ENCODE measurements around the gene MC2R. TPM values are rescaled to one million over a fixed set of nuclear protein-coding genes. Genes with fewer than 3 reads are reported as not detected.

Gene MC2R
- not detected for total RNA-seq

- ATAC-seq (ENCODE audit: low read depth) (no peak), DNase-seq (no peak)
- Mint-ChIP-seq H3K36me3 (no peaks in the 10 kb centered on the region), H3K4me1 (no peaks in the 10 kb centered on the region), H3K9me3 (no peaks in the 10 kb centered on the region), H3K27me3 (peaks cover 3% of the 10 kb centered on the region), H3K4me3 (no peak within 1 kb of the TSS), H3K27ac (no peak within 1 kb of the TSS)
- POLR2A ChIA-PET = no interaction called here
Measured at GRCh38 chr18:13915391-13915790, at the start of gene MC2R. TSS of gene MC2R (minus strand) at chr18:13915536. CDS start at chr18:13885518, 30,018 bp downstream.

- no peaks in the 10 kb centered on the region for H3K36me3 Mint-ChIP-seq
- POLR2A ChIA-PET = no interaction called here
- DNase-seq = no peak
- no peak overlapping the region for H3K4me3 Mint-ChIP-seq
- no peak overlapping the region for H3K27ac Mint-ChIP-seq
- H3K27me3 Mint-ChIP-seq = peaks cover 5% of the 10 kb centered on the region
- H3K4me1 Mint-ChIP-seq = no peaks in the 10 kb centered on the region
- H3K9me3 Mint-ChIP-seq = no peaks in the 10 kb centered on the region
- no peak for ATAC-seq (ENCODE audit: low read depth)
Measured at GRCh38 chr18:13945811-13946210, 30.5 kb upstream of the MC2R start.

- no peaks in the 10 kb centered on the region for H3K27me3 Mint-ChIP-seq
- ATAC-seq (ENCODE audit: low read depth) (no peak), DNase-seq (no peak)
- no peaks in the 10 kb centered on the region for H3K4me1 Mint-ChIP-seq
- H3K27ac Mint-ChIP-seq = no peak overlapping the region
- H3K9me3 Mint-ChIP-seq = no peaks in the 10 kb centered on the region
- POLR2A ChIA-PET = no interaction called here
- no peak overlapping the region for H3K4me3 Mint-ChIP-seq
- H3K36me3 Mint-ChIP-seq = no peaks in the 10 kb centered on the region
Measured at GRCh38 chr18:13943338-13943737, 28.0 kb upstream of the MC2R start.

GRCh38 chr18:13940326-13940725, 25.0 kb upstream of the MC2R start:
- no peaks in the 10 kb centered on the region for H3K4me1 Mint-ChIP-seq
- no peaks in the 10 kb centered on the region for H3K36me3 Mint-ChIP-seq
- no peak for ATAC-seq (ENCODE audit: low read depth)
- POLR2A ChIA-PET = no interaction called here
- no peak for DNase-seq
- H3K9me3 Mint-ChIP-seq = no peaks in the 10 kb centered on the region
- H3K27me3 Mint-ChIP-seq = no peaks in the 10 kb centered on the region
- H3K27ac Mint-ChIP-seq = no peak overlapping the region
- no peak overlapping the region for H3K4me3 Mint-ChIP-seq

- no peak for DNase-seq
- H3K4me1 Mint-ChIP-seq = no peaks in the 10 kb centered on the region
- no peaks in the 10 kb centered on the region for H3K9me3 Mint-ChIP-seq
- H3K27me3 Mint-ChIP-seq = no peaks in the 10 kb centered on the region
- no peak overlapping the region for H3K27ac Mint-ChIP-seq
- H3K4me3 Mint-ChIP-seq = no peak overlapping the region
- ATAC-seq (ENCODE audit: low read depth) = no peak
- POLR2A ChIA-PET = no interaction called here
- no peaks in the 10 kb centered on the region for H3K36me3 Mint-ChIP-seq
Measured at GRCh38 chr18:13934676-13935075, 19.3 kb upstream of the MC2R start.

GRCh38 chr18:13934058-13934457, 18.7 kb upstream of the MC2R start:
- ATAC-seq (ENCODE audit: low read depth) (no peak), DNase-seq (no peak)
- H3K27me3 Mint-ChIP-seq = no peaks in the 10 kb centered on the region
- no peaks in the 10 kb centered on the region for H3K4me1 Mint-ChIP-seq
- no peak overlapping the region for H3K4me3 Mint-ChIP-seq
- peak overlapping the region; percentile 28 for H3K27ac Mint-ChIP-seq
- H3K9me3 Mint-ChIP-seq = no peaks in the 10 kb centered on the region
- H3K36me3 Mint-ChIP-seq = no peaks in the 10 kb centered on the region
- POLR2A ChIA-PET = no interaction called here

- no peak overlapping the region for H3K4me3 Mint-ChIP-seq
- POLR2A ChIA-PET = no interaction called here
- H3K27me3 Mint-ChIP-seq = no peaks in the 10 kb centered on the region
- H3K27ac Mint-ChIP-seq = no peak overlapping the region
- peaks cover 2% of the 10 kb centered on the region for H3K9me3 Mint-ChIP-seq
- no peaks in the 10 kb centered on the region for H3K36me3 Mint-ChIP-seq
- no peaks in the 10 kb centered on the region for H3K4me1 Mint-ChIP-seq
- DNase-seq (no peak), ATAC-seq (ENCODE audit: low read depth) (no peak)
Measured at GRCh38 chr18:13932285-13933025, 17.1 kb upstream of the MC2R start.

- H3K4me1 Mint-ChIP-seq = no peaks in the 10 kb centered on the region
- DNase-seq (no peak), ATAC-seq (ENCODE audit: low read depth) (no peak)
- peaks cover 2% of the 10 kb centered on the region for H3K9me3 Mint-ChIP-seq
- H3K27ac Mint-ChIP-seq = no peak overlapping the region
- POLR2A ChIA-PET = no interaction called here
- H3K4me3 Mint-ChIP-seq = no peak overlapping the region
- no peaks in the 10 kb centered on the region for H3K36me3 Mint-ChIP-seq
- H3K27me3 Mint-ChIP-seq = no peaks in the 10 kb centered on the region
Measured at GRCh38 chr18:13930964-13931363, 15.6 kb upstream of the MC2R start.

- Mint-ChIP-seq H3K36me3 (no peaks in the 10 kb centered on the region), H3K27me3 (no peaks in the 10 kb centered on the region), H3K9me3 (peaks cover 1% of the 10 kb centered on the region), H3K4me1 (no peaks in the 10 kb centered on the region), H3K27ac (no peak overlapping the region), H3K4me3 (no peak overlapping the region)
- POLR2A ChIA-PET = no interaction called here
- DNase-seq (no peak), ATAC-seq (ENCODE audit: low read depth) (no peak)
Measured at GRCh38 chr18:13923221-13923620, 7.9 kb upstream of the MC2R start.

- no peak overlapping the region for H3K27ac Mint-ChIP-seq
- no peak overlapping the region for H3K4me3 Mint-ChIP-seq
- ATAC-seq (ENCODE audit: low read depth) (no peak), DNase-seq (no peak)
- no peaks in the 10 kb centered on the region for H3K4me1 Mint-ChIP-seq
- no peaks in the 10 kb centered on the region for H3K36me3 Mint-ChIP-seq
- POLR2A ChIA-PET = no interaction called here
- H3K27me3 Mint-ChIP-seq = peaks cover 3% of the 10 kb centered on the region
- H3K9me3 Mint-ChIP-seq = no peaks in the 10 kb centered on the region
Measured at GRCh38 chr18:13918898-13919297, 3.6 kb upstream of the MC2R start.

GRCh38 chr18:13917401-13917800, 2.1 kb upstream of the MC2R start:
- DNase-seq (no peak), ATAC-seq (ENCODE audit: low read depth) (no peak)
- POLR2A ChIA-PET = no interaction called here
- Mint-ChIP-seq H3K36me3 (no peaks in the 10 kb centered on the region), H3K4me1 (no peaks in the 10 kb centered on the region), H3K4me3 (no peak overlapping the region), H3K9me3 (no peaks in the 10 kb centered on the region), H3K27ac (no peak overlapping the region), H3K27me3 (peaks cover 3% of the 10 kb centered on the region)

- Mint-ChIP-seq H3K4me3 (no peak overlapping the region), H3K27ac (no peak overlapping the region), H3K27me3 (peaks cover 3% of the 10 kb centered on the region), H3K9me3 (no peaks in the 10 kb centered on the region), H3K4me1 (no peaks in the 10 kb centered on the region), H3K36me3 (no peaks in the 10 kb centered on the region)
- DNase-seq (no peak), ATAC-seq (ENCODE audit: low read depth) (no peak)
- POLR2A ChIA-PET = no interaction called here
Measured at GRCh38 chr18:13916559-13916958, 1.2 kb upstream of the MC2R start.

GRCh38 chr18:13915995-13916431, 677 bp upstream of the MC2R start:
- H3K27me3 Mint-ChIP-seq = peaks cover 3% of the 10 kb centered on the region
- H3K4me1 Mint-ChIP-seq = no peaks in the 10 kb centered on the region
- H3K9me3 Mint-ChIP-seq = no peaks in the 10 kb centered on the region
- H3K4me3 Mint-ChIP-seq = no peak overlapping the region
- ATAC-seq (ENCODE audit: low read depth) = no peak
- DNase-seq = no peak
- POLR2A ChIA-PET = no interaction called here
- H3K27ac Mint-ChIP-seq = no peak overlapping the region
- no peaks in the 10 kb centered on the region for H3K36me3 Mint-ChIP-seq

- POLR2A ChIA-PET = no interaction called here
- Mint-ChIP-seq H3K9me3 (no peaks in the 10 kb centered on the region), H3K27me3 (peaks cover 8% of the 10 kb centered on the region), H3K4me1 (no peaks in the 10 kb centered on the region), H3K27ac (no peak overlapping the region), H3K4me3 (no peak overlapping the region), H3K36me3 (no peaks in the 10 kb centered on the region)
- ATAC-seq (ENCODE audit: low read depth) (no peak), DNase-seq (no peak)
Measured at GRCh38 chr18:13914756-13915155, 580 bp downstream of the MC2R start.

- Mint-ChIP-seq H3K36me3 (no peaks in the 10 kb centered on the region), H3K27me3 (peaks cover 8% of the 10 kb centered on the region)
- POLR2A ChIA-PET = no interaction called here
Measured at GRCh38 chr18:13914170-13914569, 1.2 kb downstream of the MC2R start.

More at GRCh38 chr18:13914170-13914569, 1.2 kb downstream of the MC2R start:
- ATAC-seq (ENCODE audit: low read depth) (no peak), DNase-seq (no peak)
- H3K4me3 Mint-ChIP-seq = no peak overlapping the region
- H3K9me3 Mint-ChIP-seq = no peaks in the 10 kb centered on the region
- no peak overlapping the region for H3K27ac Mint-ChIP-seq
- H3K4me1 Mint-ChIP-seq = no peaks in the 10 kb centered on the region

Measured in activated naive CD8-positive, alpha-beta T cell treated with anti-CD3 and anti-CD28 coated beads, Interleukin-2, amount 10 ng/mL, durations not matched to agents 7 days and 5 days (primary cell).